ENCODE measurements around the gene DHPS. TPM values are rescaled to one million over a fixed set of nuclear protein-coding genes. Genes with fewer than 3 reads are reported as not detected.
A peak's percentile ranks its signal among the peaks of the same experiment; 100 is the strongest.
"Not testable (repeated sequence)": the region's sequence is repeated elsewhere in the genome, so short reads cannot be mapped to it uniquely, and the experiment has no call there.

Gene DHPS
- total RNA-seq, 1 donor, result 52.5 TPM

GRCh38 chr19:12705169-12705568 is 23.5 kb upstream of the DHPS start:
- H3K9me3 ChIP-seq (ENCODE audit: low read depth, low read length), result no peaks in the 10 kb centered on the region
- H3K27ac ChIP-seq (ENCODE audit: low read depth, low read length), result no peak overlapping the region
- no peak for TF ChIP-seq CTCF (IDR thresholded peaks at IDR 0.05; ENCODE audit: extremely low read depth, low read depth, low read length)
- H3K79me2 ChIP-seq (ENCODE audit: insufficient read depth, low read length), result peaks cover 2% of the 10 kb centered on the region
- H3K4me3 ChIP-seq (ENCODE audit: insufficient read depth, low read length), result no peak overlapping the region
- peak; percentile 64 for DNase-seq (ENCODE audit: insufficient read length, low spot score, missing footprints)
- peaks cover 5% of the 10 kb centered on the region for H4K20me1 ChIP-seq (ENCODE audit: insufficient read depth, low read length)
- H3K36me3 ChIP-seq (ENCODE audit: insufficient read depth, low read length), result peaks cover 90% of the 10 kb centered on the region
- no peaks in the 10 kb centered on the region for H3K27me3 ChIP-seq (ENCODE audit: insufficient read depth, low read length)
- H3K4me1 ChIP-seq (ENCODE audit: insufficient read depth, low read length), result no peaks in the 10 kb centered on the region
- H3K4me2 ChIP-seq (ENCODE audit: insufficient read depth, low read length), result no peak overlapping the region
- H2AFZ ChIP-seq (ENCODE audit: low read length), result no peak overlapping the region

- Histone ChIP-seq H3K27ac (ENCODE audit: low read depth, low read length) (no peak overlapping the region), H2AFZ (ENCODE audit: low read length) (no peak overlapping the region), H4K20me1 (ENCODE audit: insufficient read depth, low read length) (peaks cover 5% of the 10 kb centered on the region), H3K9me3 (ENCODE audit: low read depth, low read length) (no peaks in the 10 kb centered on the region), H3K4me3 (ENCODE audit: insufficient read depth, low read length) (no peak overlapping the region), H3K27me3 (ENCODE audit: insufficient read depth, low read length) (no peaks in the 10 kb centered on the region), H3K4me1 (ENCODE audit: insufficient read depth, low read length) (no peaks in the 10 kb centered on the region), H3K79me2 (ENCODE audit: insufficient read depth, low read length) (peaks cover 2% of the 10 kb centered on the region), H3K36me3 (ENCODE audit: insufficient read depth, low read length) (peaks cover 86% of the 10 kb centered on the region), H3K4me2 (ENCODE audit: insufficient read depth, low read length) (no peak overlapping the region)
- no peak for TF ChIP-seq CTCF (IDR thresholded peaks at IDR 0.05; ENCODE audit: extremely low read depth, low read depth, low read length)
- DNase-seq (ENCODE audit: insufficient read length, low spot score, missing footprints), result peak; percentile 95
Measured at GRCh38 chr19:12703046-12703445, 21.4 kb upstream of the DHPS start.

- DNase-seq (ENCODE audit: insufficient read length, low spot score, missing footprints), result peak; percentile 39
- peaks cover 79% of the 10 kb centered on the region for H3K36me3 ChIP-seq (ENCODE audit: insufficient read depth, low read length)
- H3K4me2 ChIP-seq (ENCODE audit: insufficient read depth, low read length), result no peak overlapping the region
- H3K27me3 ChIP-seq (ENCODE audit: insufficient read depth, low read length), result no peaks in the 10 kb centered on the region
- no peak for TF ChIP-seq CTCF (IDR thresholded peaks at IDR 0.05; ENCODE audit: extremely low read depth, low read depth, low read length)
- peaks cover 2% of the 10 kb centered on the region for H3K79me2 ChIP-seq (ENCODE audit: insufficient read depth, low read length)
- no peaks in the 10 kb centered on the region for H3K9me3 ChIP-seq (ENCODE audit: low read depth, low read length)
- peaks cover 5% of the 10 kb centered on the region for H4K20me1 ChIP-seq (ENCODE audit: insufficient read depth, low read length)
- no peak overlapping the region for H3K27ac ChIP-seq (ENCODE audit: low read depth, low read length)
- H3K4me3 ChIP-seq (ENCODE audit: insufficient read depth, low read length), result no peak overlapping the region
- no peak overlapping the region for H2AFZ ChIP-seq (ENCODE audit: low read length)
- H3K4me1 ChIP-seq (ENCODE audit: insufficient read depth, low read length), result no peaks in the 10 kb centered on the region
Measured at GRCh38 chr19:12701596-12702282, 20.1 kb upstream of the DHPS start.

- Histone ChIP-seq H3K27me3 (ENCODE audit: insufficient read depth, low read length) (no peaks in the 10 kb centered on the region), H3K36me3 (ENCODE audit: insufficient read depth, low read length) (peaks cover 44% of the 10 kb centered on the region), H3K4me2 (ENCODE audit: insufficient read depth, low read length) (no peak overlapping the region), H4K20me1 (ENCODE audit: insufficient read depth, low read length) (no peaks in the 10 kb centered on the region), H3K4me1 (ENCODE audit: insufficient read depth, low read length) (peaks cover 9% of the 10 kb centered on the region), H3K27ac (ENCODE audit: low read depth, low read length) (no peak overlapping the region), H3K4me3 (ENCODE audit: insufficient read depth, low read length) (no peak overlapping the region), H2AFZ (ENCODE audit: low read length) (no peak overlapping the region), H3K9me3 (ENCODE audit: low read depth, low read length) (no peaks in the 10 kb centered on the region), H3K79me2 (ENCODE audit: insufficient read depth, low read length) (peaks cover 16% of the 10 kb centered on the region)
- TF ChIP-seq CTCF (IDR thresholded peaks at IDR 0.05; ENCODE audit: extremely low read depth, low read depth, low read length), result no peak
- peak; percentile 64 for DNase-seq (ENCODE audit: insufficient read length, low spot score, missing footprints)
Measured at GRCh38 chr19:12698138-12698537, 16.5 kb upstream of the DHPS start.

GRCh38 chr19:12697425-12697824 is 15.7 kb upstream of the DHPS start:
- H3K27ac ChIP-seq (ENCODE audit: low read depth, low read length); H3K4me1 ChIP-seq (ENCODE audit: insufficient read depth, low read length); H3K9me3 ChIP-seq (ENCODE audit: low read depth, low read length); H4K20me1 ChIP-seq (ENCODE audit: insufficient read depth, low read length); DNase-seq (ENCODE audit: insufficient read length, low spot score, missing footprints); H3K4me2 ChIP-seq (ENCODE audit: insufficient read depth, low read length); H2AFZ ChIP-seq (ENCODE audit: low read length); H3K4me3 ChIP-seq (ENCODE audit: insufficient read depth, low read length); H3K27me3 ChIP-seq (ENCODE audit: insufficient read depth, low read length): not testable (repeated sequence)
- H3K36me3 ChIP-seq (ENCODE audit: insufficient read depth, low read length), result peaks cover 43% of the 10 kb centered on the region
- peaks cover 16% of the 10 kb centered on the region for H3K79me2 ChIP-seq (ENCODE audit: insufficient read depth, low read length)
